GM12801 (cell line): ENCODE data around the gene KANTR.

Experiments
- CTCF ChIP-seq: IDR thresholded peaks from one replicate; pipeline ENCODE4 v1.5.1; 2011; ENCODE audit warnings: control low read depth; ENCODE audit not compliant: insufficient read length; ENCODE audit errors: extremely low read depth

Gene KANTR

GRCh38 chrX:53056292-53056691 is 37.6 kb upstream of the KANTR start:
- no peak for TF ChIP-seq CTCF

GRCh38 chrX:53065104-53065503 is 28.8 kb upstream of the KANTR start:
- no peak for TF ChIP-seq CTCF

GRCh38 chrX:53071064-53071463 is 22.9 kb upstream of the KANTR start:
- TF ChIP-seq CTCF = no peak

GRCh38 chrX:53071604-53072417 is 22.1 kb upstream of the KANTR start:
- no peak for TF ChIP-seq CTCF

GRCh38 chrX:53072418-53073114 is 21.4 kb upstream of the KANTR start:
- TF ChIP-seq CTCF = no peak

- TF ChIP-seq CTCF = no peak
These were observed 20.8 kb upstream of the KANTR start for GRCh38 chrX:53073115-53073586.

GRCh38 chrX:53075011-53075410 is 18.9 kb upstream of the KANTR start:
- no peak for TF ChIP-seq CTCF
